Measurements from ENCODE around the gene LILRA6. TPM values are rescaled to one million over a fixed set of nuclear protein-coding genes. Genes with fewer than 3 reads are reported as not detected.
"Not testable (repeated sequence)": the region's sequence is repeated elsewhere in the genome, so short reads cannot be mapped to it uniquely, and the experiment has no call there.

LILRA6 gene
- not detected in 2 replicates for total RNA-seq

GRCh38 chr19:54242646-54243045 is at the start of gene LILRA6:
Gene LILRA6 (minus strand): TSS chr19:54242790.
- DNase-seq (ENCODE audit: low read depth): not testable (repeated sequence)

- DNase-seq (ENCODE audit: low read depth): not testable (repeated sequence)
Measured at GRCh38 chr19:54289160-54289559, 46.6 kb upstream of the LILRA6 start.

GRCh38 chr19:54287456-54287855 is 44.9 kb upstream of the LILRA6 start:
- no peak for DNase-seq (ENCODE audit: low read depth)

GRCh38 chr19:54286283-54286682 is 43.7 kb upstream of the LILRA6 start:
- DNase-seq (ENCODE audit: low read depth): not testable (repeated sequence)

- DNase-seq (ENCODE audit: low read depth): not testable (repeated sequence)
Measured at GRCh38 chr19:54285427-54286056, 43.0 kb upstream of the LILRA6 start.

- no peak for DNase-seq (ENCODE audit: low read depth)
Measured at GRCh38 chr19:54282686-54283470, 40.3 kb upstream of the LILRA6 start.

- DNase-seq (ENCODE audit: low read depth): not testable (repeated sequence)
Measured at GRCh38 chr19:54281729-54282075, 39.1 kb upstream of the LILRA6 start.

GRCh38 chr19:54281007-54281728 is 38.6 kb upstream of the LILRA6 start, which contains the start of gene LILRB2:
Gene LILRB2 (minus strand): TSS chr19:54281110. CDS start chr19:54280496, 614 bp downstream.
- no peak for DNase-seq (ENCODE audit: low read depth)

GRCh38 chr19:54280441-54280840 is 37.9 kb upstream of the LILRA6 start:
- not testable (repeated sequence) for DNase-seq (ENCODE audit: low read depth)

- DNase-seq (ENCODE audit: low read depth): not testable (repeated sequence)
Measured at GRCh38 chr19:54280025-54280424, 37.4 kb upstream of the LILRA6 start.

GRCh38 chr19:54279406-54279962 is 36.9 kb upstream of the LILRA6 start:
- no peak for DNase-seq (ENCODE audit: low read depth)

- not testable (repeated sequence) for DNase-seq (ENCODE audit: low read depth)
Measured at GRCh38 chr19:54278571-54279195, 36.1 kb upstream of the LILRA6 start.

- not testable (repeated sequence) for DNase-seq (ENCODE audit: low read depth)
Measured at GRCh38 chr19:54278056-54278455, 35.5 kb upstream of the LILRA6 start.

- DNase-seq (ENCODE audit: low read depth): not testable (repeated sequence)
Measured at GRCh38 chr19:54277111-54277615, 34.6 kb upstream of the LILRA6 start.

GRCh38 chr19:54275951-54276350 is 33.4 kb upstream of the LILRA6 start:
- no peak for DNase-seq (ENCODE audit: low read depth)

GRCh38 chr19:54274516-54274915 is 31.9 kb upstream of the LILRA6 start:
- not testable (repeated sequence) for DNase-seq (ENCODE audit: low read depth)

- no peak for DNase-seq (ENCODE audit: low read depth)
Measured at GRCh38 chr19:54273821-54274220, 31.2 kb upstream of the LILRA6 start.

- not testable (repeated sequence) for DNase-seq (ENCODE audit: low read depth)
Measured at GRCh38 chr19:54272181-54272580, 29.6 kb upstream of the LILRA6 start.

- not testable (repeated sequence) for DNase-seq (ENCODE audit: low read depth)
Measured at GRCh38 chr19:54271587-54271986, 29.0 kb upstream of the LILRA6 start.

GRCh38 chr19:54271106-54271505 is 28.5 kb upstream of the LILRA6 start:
- no peak for DNase-seq (ENCODE audit: low read depth)

GRCh38 chr19:54268936-54269335 is 26.3 kb upstream of the LILRA6 start:
- DNase-seq (ENCODE audit: low read depth): no peak

All from renal cortical epithelial cell (primary cell).